Measurements from ENCODE around the gene GSK3A. TPM values are rescaled to one million over a fixed set of nuclear protein-coding genes. Genes with fewer than 3 reads are reported as not detected.

Gene GSK3A
- total RNA-seq, 1 donor from 2014 or later, result 42.0 TPM

- Mint-ChIP-seq H3K9me3 (ENCODE audit: low read depth) (no peaks in the 10 kb centered on the region), H3K27me3 (ENCODE audit: low read depth) (no peaks in the 10 kb centered on the region), H3K27ac (ENCODE audit: unreplicated experiment) (peak overlapping the region; percentile 93), H3K36me3 (ENCODE audit: low read depth) (peaks cover 4% of the 10 kb centered on the region), H3K4me3 (ENCODE audit: unreplicated experiment) (peak overlapping the region; percentile 97), H3K4me1 (ENCODE audit: low read depth) (peaks cover 47% of the 10 kb centered on the region)
- TF ChIP-seq, protein P1, sequence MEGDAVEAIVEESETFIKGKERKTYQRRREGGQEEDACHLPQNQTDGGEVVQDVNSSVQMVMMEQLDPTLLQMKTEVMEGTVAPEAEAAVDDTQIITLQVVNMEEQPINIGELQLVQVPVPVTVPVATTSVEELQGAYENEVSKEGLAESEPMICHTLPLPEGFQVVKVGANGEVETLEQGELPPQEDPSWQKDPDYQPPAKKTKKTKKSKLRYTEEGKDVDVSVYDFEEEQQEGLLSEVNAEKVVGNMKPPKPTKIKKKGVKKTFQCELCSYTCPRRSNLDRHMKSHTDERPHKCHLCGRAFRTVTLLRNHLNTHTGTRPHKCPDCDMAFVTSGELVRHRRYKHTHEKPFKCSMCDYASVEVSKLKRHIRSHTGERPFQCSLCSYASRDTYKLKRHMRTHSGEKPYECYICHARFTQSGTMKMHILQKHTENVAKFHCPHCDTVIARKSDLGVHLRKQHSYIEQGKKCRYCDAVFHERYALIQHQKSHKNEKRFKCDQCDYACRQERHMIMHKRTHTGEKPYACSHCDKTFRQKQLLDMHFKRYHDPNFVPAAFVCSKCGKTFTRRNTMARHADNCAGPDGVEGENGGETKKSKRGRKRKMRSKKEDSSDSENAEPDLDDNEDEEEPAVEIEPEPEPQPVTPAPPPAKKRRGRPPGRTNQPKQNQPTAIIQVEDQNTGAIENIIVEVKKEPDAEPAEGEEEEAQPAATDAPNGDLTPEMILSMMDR (IDR thresholded peaks at IDR 0.05), result no peak
- no peak for DNase-seq (ENCODE audit: low spot score)
Measured at GRCh38 chr19:42251572-42252358, 9.4 kb upstream of the GSK3A start.

DNA sequence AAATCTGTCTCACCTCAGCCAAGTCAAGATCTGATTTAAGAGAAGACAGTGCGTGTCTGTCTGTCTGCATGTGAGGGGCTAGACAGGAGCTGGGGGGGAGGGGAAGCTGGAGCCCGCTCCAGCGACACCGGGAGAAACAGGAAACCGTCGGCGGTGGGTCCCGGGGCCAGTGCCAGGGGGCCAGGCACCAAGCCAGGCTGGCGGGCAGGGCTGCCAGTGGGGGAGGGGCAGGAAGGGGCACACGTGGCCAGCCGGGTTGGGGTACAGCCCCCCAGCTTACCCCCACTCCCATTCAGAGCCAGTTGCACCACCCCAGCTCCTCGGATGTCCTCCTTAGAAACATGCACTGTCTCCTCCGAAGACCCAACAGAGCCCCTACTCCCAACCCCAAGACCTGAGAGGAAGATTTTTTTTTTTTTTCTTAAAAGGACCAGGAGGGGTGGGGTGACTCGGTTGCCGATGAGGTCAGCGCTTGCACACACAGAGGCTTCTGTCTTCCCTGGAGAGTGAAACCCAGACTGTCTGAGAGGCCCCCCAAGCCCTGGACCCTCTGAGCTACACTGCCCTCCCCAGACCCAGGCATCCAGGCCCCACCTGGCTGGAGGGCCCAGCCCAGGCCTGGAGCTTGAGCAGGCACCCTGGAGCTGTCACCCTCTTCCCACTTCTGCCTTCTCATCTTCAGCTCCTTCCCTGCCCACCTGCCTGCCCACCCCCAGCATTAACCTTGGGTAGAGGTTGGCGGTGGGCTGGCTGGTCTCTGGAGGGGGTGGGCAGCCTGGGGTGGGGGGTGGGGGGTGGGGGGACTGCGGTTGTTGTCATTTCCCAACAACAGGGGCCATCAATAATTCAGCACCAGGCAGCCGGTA lies 8.5 kb upstream of the GSK3A start:
- H3K27ac Mint-ChIP-seq (ENCODE audit: unreplicated experiment), result peak overlapping the region; percentile 80
- DNase-seq (ENCODE audit: low spot score), result no peak
- peaks cover 4% of the 10 kb centered on the region for H3K36me3 Mint-ChIP-seq (ENCODE audit: low read depth)
- H3K4me1 Mint-ChIP-seq (ENCODE audit: low read depth), result peaks cover 47% of the 10 kb centered on the region
- no peaks in the 10 kb centered on the region for H3K27me3 Mint-ChIP-seq (ENCODE audit: low read depth)
- H3K9me3 Mint-ChIP-seq (ENCODE audit: low read depth), result no peaks in the 10 kb centered on the region
- H3K4me3 Mint-ChIP-seq (ENCODE audit: unreplicated experiment), result peak overlapping the region; percentile 49
- TF ChIP-seq, protein P1 (IDR thresholded peaks at IDR 0.05), result no peak

- H3K27ac Mint-ChIP-seq (ENCODE audit: unreplicated experiment), result peak overlapping the region; percentile 80
- H3K4me3 Mint-ChIP-seq (ENCODE audit: unreplicated experiment), result peak overlapping the region; percentile 49
- no peaks in the 10 kb centered on the region for H3K27me3 Mint-ChIP-seq (ENCODE audit: low read depth)
- peaks cover 4% of the 10 kb centered on the region for H3K36me3 Mint-ChIP-seq (ENCODE audit: low read depth)
- no peaks in the 10 kb centered on the region for H3K9me3 Mint-ChIP-seq (ENCODE audit: low read depth)
- DNase-seq (ENCODE audit: low spot score), result no peak
- TF ChIP-seq, protein P1 (IDR thresholded peaks at IDR 0.05), result no peak
- H3K4me1 Mint-ChIP-seq (ENCODE audit: low read depth), result peaks cover 51% of the 10 kb centered on the region
Measured at GRCh38 chr19:42250183-42250665, 7.8 kb upstream of the GSK3A start.

DNA sequence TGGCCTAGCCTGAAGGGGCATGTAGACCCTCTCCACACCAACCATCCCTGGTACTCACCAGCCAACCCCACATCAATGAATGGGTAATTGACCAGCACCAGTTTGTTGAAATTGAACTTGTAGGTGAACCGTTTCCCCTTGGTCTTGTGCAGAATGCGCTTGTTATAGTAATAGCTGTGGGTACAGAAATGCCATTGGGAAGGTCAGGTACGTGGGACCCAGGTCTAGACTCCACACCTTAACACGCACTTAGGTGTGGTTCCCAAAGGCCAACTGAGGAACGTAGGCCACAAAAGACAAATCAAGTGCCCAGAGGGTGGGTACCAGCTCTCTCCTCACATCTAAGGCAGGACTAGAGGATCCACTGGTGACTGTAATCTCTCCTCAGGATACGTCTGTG lies 7.4 kb upstream of the GSK3A start:
- Mint-ChIP-seq H3K27me3 (ENCODE audit: low read depth) (no peaks in the 10 kb centered on the region), H3K4me1 (ENCODE audit: low read depth) (peaks cover 55% of the 10 kb centered on the region), H3K4me3 (ENCODE audit: unreplicated experiment) (no peak overlapping the region), H3K36me3 (ENCODE audit: low read depth) (peaks cover 4% of the 10 kb centered on the region), H3K27ac (ENCODE audit: unreplicated experiment) (peak overlapping the region; percentile 80), H3K9me3 (ENCODE audit: low read depth) (no peaks in the 10 kb centered on the region)
- TF ChIP-seq, protein P1 (IDR thresholded peaks at IDR 0.05), result no peak
- no peak for DNase-seq (ENCODE audit: low spot score)

GRCh38 chr19:42249149-42249750 lies 6.8 kb upstream of the GSK3A start:
- Mint-ChIP-seq H3K4me1 (ENCODE audit: low read depth) (peaks cover 61% of the 10 kb centered on the region), H3K36me3 (ENCODE audit: low read depth) (peaks cover 4% of the 10 kb centered on the region), H3K4me3 (ENCODE audit: unreplicated experiment) (no peak overlapping the region), H3K27ac (ENCODE audit: unreplicated experiment) (peak overlapping the region; percentile 80), H3K27me3 (ENCODE audit: low read depth) (no peaks in the 10 kb centered on the region), H3K9me3 (ENCODE audit: low read depth) (no peaks in the 10 kb centered on the region)
- TF ChIP-seq, protein P1 (IDR thresholded peaks at IDR 0.05), result no peak
- no peak for DNase-seq (ENCODE audit: low spot score)
